Kidney glomerular epithelial cell (primary cell): Measurements from ENCODE around the gene RASSF1.

Experiments used
- DNase-seq: peaks from one replicate; lab custom pipeline; 2025; lab: John Stamatoyannopoulos, UW

The RASSF1 gene

GRCh38 chr3:50342813-50343633, 2.4 kb upstream of the RASSF1 start:
- no peak for DNase-seq

- DNase-seq = no peak
These were observed 1.5 kb upstream of the RASSF1 start for GRCh38 chr3:50341996-50342650.

- DNase-seq = no peak
These were observed 901 bp upstream of the RASSF1 start for GRCh38 chr3:50341537-50341936.

- DNase-seq = no peak
These were observed 539 bp downstream of the RASSF1 start for GRCh38 chr3:50340147-50340447.

- DNase-seq = no peak
These were observed 1.0 kb downstream of the RASSF1 start for GRCh38 chr3:50339485-50340146.

GRCh38 chr3:50338965-50339364, 1.7 kb downstream of the RASSF1 start:
- DNase-seq = no peak

- peak; percentile 95 for DNase-seq
These were observed 3.3 kb downstream of the RASSF1 start for GRCh38 chr3:50337175-50337861.

- DNase-seq = peak; percentile 48
These were observed 4.0 kb downstream of the RASSF1 start for GRCh38 chr3:50336452-50337174.

GRCh38 chr3:50334339-50335075, 6.1 kb downstream of the RASSF1 start:
- DNase-seq = no peak

GRCh38 chr3:50333744-50334328, 6.8 kb downstream of the RASSF1 start:
- DNase-seq = no peak

GRCh38 chr3:50331364-50331907, 9.2 kb downstream of the RASSF1 start:
- no peak for DNase-seq

- no peak for DNase-seq
These were observed 10.3 kb downstream of the RASSF1 start for GRCh38 chr3:50330330-50330729.

- DNase-seq = peak; percentile 98
These were observed 12.5 kb downstream of the RASSF1 start, which contains the start of gene TUSC2 for GRCh38 chr3:50327943-50328691. TUSC2 (minus strand) TSS chr3:50328223; CDS start chr3:50328099, 124 bp downstream.

- no peak for DNase-seq
These were observed 13.5 kb downstream of the RASSF1 start for GRCh38 chr3:50327129-50327528.

GRCh38 chr3:50326182-50326541, 14.5 kb downstream of the RASSF1 start:
- no peak for DNase-seq

GRCh38 chr3:50325497-50326181, 15.0 kb downstream of the RASSF1 start:
- DNase-seq = no peak

GRCh38 chr3:50325113-50325480, 15.5 kb downstream of the RASSF1 start:
- DNase-seq = no peak

GRCh38 chr3:50324351-50325112, 16.1 kb downstream of the RASSF1 start:
- DNase-seq = peak; percentile 58
